A673 (cell line): Measurements from ENCODE around the gene FAM149A. TPM values are rescaled to one million over a fixed set of nuclear protein-coding genes. Genes with fewer than 3 reads are reported as not detected.

ENCODE experiments used
- BruUV-seq: library from RNA; stranded (reverse); fragments of 400-500 nt; replicated peaks from 2 replicates; lab custom pipeline; 2021; lab: Mats Ljungman, UMichigan
- CTCF ChIA-PET: fragments of 300-600 bp; sonication (Branson Sonifier 250); formaldehyde crosslinking; loops from one replicate; lab custom pipeline; 2022; ENCODE audit warnings: antibody characterized with exemption; lab: Charles Lee
- POLR2A ChIA-PET: fragments of 300-600 bp; sonication (Branson Sonifier 250); formaldehyde crosslinking; loops from one replicate; lab custom pipeline; 2022; ENCODE audit warnings: antibody characterized with exemption; ENCODE audit not compliant: low non-redundant PET; lab: Charles Lee
- DNase-seq: peaks from one replicate; pipeline ENCODE4 v3.0.0-alpha.2; 2015; ENCODE audit warnings: low spot score
- H3K27ac ChIP-seq: fragments of 200-600 bp; sonication (generic); 2 replicates; pipeline ENCODE4 v1.5.1; 2016; ENCODE audit warnings: mixed run types, low read depth, mild to moderate bottlenecking, mixed read lengths, antibody characterized with exemption, low read length; ENCODE audit not compliant: poor library complexity, severe bottlenecking
- H3K27me3 ChIP-seq: fragments of 200-600 bp; sonication (generic); replicated peaks from 2 replicates; pipeline ENCODE4 v1.6.1; 2017; ENCODE audit warnings: mixed run types, low read depth, mild to moderate bottlenecking, mixed read lengths, antibody characterized with exemption, low read length; ENCODE audit not compliant: insufficient read depth, poor library complexity
- H3K36me3 ChIP-seq: fragments of 200-600 bp; sonication (generic); 2 replicates; pipeline ENCODE4 v1.6.1; 2016; ENCODE audit warnings: mixed run types, mild to moderate bottlenecking, mixed read lengths, antibody characterized with exemption, low read length; ENCODE audit not compliant: insufficient read depth, poor library complexity, severe bottlenecking
- H3K4me1 ChIP-seq: fragments of 200-600 bp; sonication (generic); 2 replicates; pipeline ENCODE4 v1.6.1; 2017; ENCODE audit warnings: mixed run types, mild to moderate bottlenecking, mixed read lengths, antibody characterized with exemption, low read length; ENCODE audit not compliant: insufficient read depth, poor library complexity, severe bottlenecking
- H3K4me3 ChIP-seq: fragments of 200-600 bp; sonication (generic); 2 replicates; pipeline ENCODE4 v1.5.1; 2016; ENCODE audit warnings: low read depth, mixed run types, mild to moderate bottlenecking, mixed read lengths, low read length; ENCODE audit not compliant: poor library complexity, severe bottlenecking
- H3K9me3 ChIP-seq: fragments of 200-600 bp; sonication (generic); 2 replicates; pipeline ENCODE4 v1.6.1; 2016; ENCODE audit warnings: mixed run types, low read depth, mild to moderate bottlenecking, mixed read lengths, antibody characterized with exemption, low read length; ENCODE audit not compliant: poor library complexity, severe bottlenecking
- EZH2 ChIP-seq: fragments of 200-600 bp; sonication (generic); IDR thresholded peaks from 2 replicates; pipeline ENCODE4 v1.6.1; 2017; ENCODE audit warnings: borderline replicate concordance, low read depth, mild to moderate bottlenecking, mixed read lengths, antibody characterized with exemption, low read length; ENCODE audit not compliant: poor library complexity, severe bottlenecking
- intact Hi-C: fragments of 100-400 bp; cut with micrococcal nuclease; formaldehyde crosslinking; loops from one replicate; pipeline ENCODE4 v1.10.0; 2022; ENCODE audit not compliant: unreplicated experiment
- total RNA-seq: library from RNA; stranded (reverse); gene quantifications from 2 replicates; pipeline ENCODE4 v1.2.3, GENCODE V29; 2021
- TF ChIP-seq, protein P1 (sequence below): fragments of 300-800, 200-600 bp; sonication (generic); conservative IDR thresholded peaks from 2 replicates; pipeline ENCODE4 v1.5.1; 2017; ENCODE audit warnings: low read depth, mild to moderate bottlenecking, antibody characterized with exemption, low read length, moderate library complexity, mixed read lengths

Gene FAM149A
- total RNA-seq, 1 experiment from 2014 or later: 0.90 TPM

- intact Hi-C loops: no loop called here
- Histone ChIP-seq H3K27me3 (no peaks in the 10 kb centered on the region), H3K9me3 (no peaks in the 10 kb centered on the region), H3K36me3 (no peaks in the 10 kb centered on the region), H3K27ac (no peak overlapping the region), H3K4me1 (peaks cover 11% of the 10 kb centered on the region), H3K4me3 (no peak overlapping the region)
- POLR2A ChIA-PET: no interaction called here
- CTCF ChIA-PET: no interaction called here
- no TSS peak for BruUV-seq
- DNase-seq: peak; percentile 59
- TF ChIP-seq, protein P1, sequence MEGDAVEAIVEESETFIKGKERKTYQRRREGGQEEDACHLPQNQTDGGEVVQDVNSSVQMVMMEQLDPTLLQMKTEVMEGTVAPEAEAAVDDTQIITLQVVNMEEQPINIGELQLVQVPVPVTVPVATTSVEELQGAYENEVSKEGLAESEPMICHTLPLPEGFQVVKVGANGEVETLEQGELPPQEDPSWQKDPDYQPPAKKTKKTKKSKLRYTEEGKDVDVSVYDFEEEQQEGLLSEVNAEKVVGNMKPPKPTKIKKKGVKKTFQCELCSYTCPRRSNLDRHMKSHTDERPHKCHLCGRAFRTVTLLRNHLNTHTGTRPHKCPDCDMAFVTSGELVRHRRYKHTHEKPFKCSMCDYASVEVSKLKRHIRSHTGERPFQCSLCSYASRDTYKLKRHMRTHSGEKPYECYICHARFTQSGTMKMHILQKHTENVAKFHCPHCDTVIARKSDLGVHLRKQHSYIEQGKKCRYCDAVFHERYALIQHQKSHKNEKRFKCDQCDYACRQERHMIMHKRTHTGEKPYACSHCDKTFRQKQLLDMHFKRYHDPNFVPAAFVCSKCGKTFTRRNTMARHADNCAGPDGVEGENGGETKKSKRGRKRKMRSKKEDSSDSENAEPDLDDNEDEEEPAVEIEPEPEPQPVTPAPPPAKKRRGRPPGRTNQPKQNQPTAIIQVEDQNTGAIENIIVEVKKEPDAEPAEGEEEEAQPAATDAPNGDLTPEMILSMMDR: no peak
- no peak for TF ChIP-seq EZH2
Measured at GRCh38 chr4:186216465-186217024, 112.0 kb downstream of the FAM149A start.

- DNase-seq: no peak
- Histone ChIP-seq H3K27ac (no peak overlapping the region), H3K4me1 (peaks cover 11% of the 10 kb centered on the region), H3K27me3 (no peaks in the 10 kb centered on the region), H3K4me3 (no peak overlapping the region), H3K9me3 (no peaks in the 10 kb centered on the region), H3K36me3 (no peaks in the 10 kb centered on the region)
- ChIA-PET POLR2A (interaction anchor here (0.7 kb wide), 1 partner anchor 615 kb away, joined by 3 read pairs; no protein-coding TSS in a partner anchor), CTCF (no interaction called here)
- no TSS peak for BruUV-seq
- TF ChIP-seq EZH2: no peak
- TF ChIP-seq, protein P1: no peak
- intact Hi-C loops: no loop called here
Measured at GRCh38 chr4:186217733-186218293, 113.3 kb downstream of the FAM149A start.

- ChIA-PET CTCF (no interaction called here), POLR2A (no interaction called here)
- H3K4me1 ChIP-seq: peaks cover 10% of the 10 kb centered on the region
- H3K9me3 ChIP-seq: peaks cover 9% of the 10 kb centered on the region
- intact Hi-C loops: no loop called here
- H3K36me3 ChIP-seq: no peaks in the 10 kb centered on the region
- no TSS peak for BruUV-seq
- H3K27me3 ChIP-seq: no peaks in the 10 kb centered on the region
- no peak for TF ChIP-seq EZH2
- TF ChIP-seq, protein P1: no peak
- no peak overlapping the region for H3K4me3 ChIP-seq
- no peak overlapping the region for H3K27ac ChIP-seq
- no peak for DNase-seq
Measured at GRCh38 chr4:186221624-186222023, 117.1 kb downstream of the FAM149A start.

Other genes with a start within 250 kb of the FAM149A start
- gene TLR3, start 35.5 kb upstream of the FAM149A start, total RNA-seq: 1.8 and 2.5 TPM in 2 replicates
- 14.3 and 15.3 TPM in 2 replicates for gene CYP4V2, start 86.9 kb downstream of the FAM149A start, total RNA-seq
- 0.39 TPM in 1 of 2 replicates, not detected in the other for gene KLKB1, start 122.8 kb downstream of the FAM149A start, total RNA-seq
- gene F11, start 161.5 kb downstream of the FAM149A start, total RNA-seq: 0.24 TPM in 1 of 2 replicates, not detected in the other